ENCODE results near the gene MYLK2. TPM values are rescaled to one million over a fixed set of nuclear protein-coding genes. Genes with fewer than 3 reads are reported as not detected.
A peak's percentile ranks its signal among the peaks of the same experiment; 100 is the strongest.

Gene MYLK2
- total and polyA plus RNA-seq, 7 experiments from 2014 or later = 0.58 TPM; not detected in 6

GRCh38 chr20:31821427-31821826, 2.3 kb downstream of the MYLK2 start:
- no peak overlapping the region for H3K27ac Mint-ChIP-seq
- DNase-seq = no peak
- peaks cover 0 to 9% (median 0%) of the 10 kb centered on the region in 7 donors for H3K4me1 Mint-ChIP-seq
- no peaks in the 10 kb centered on the region for H3K36me3 Mint-ChIP-seq
- no peak overlapping the region for H3K27ac ChIP-seq (ENCODE audit: low read depth, low read length)
- ChIA-PET CTCF (no interaction called here), POLR2A (no interaction called here)
- peak overlapping the region in 1 of 10 donors; percentile 53 for H3K4me3 Mint-ChIP-seq
- H3K9me3 Mint-ChIP-seq = no peaks in the 10 kb centered on the region
- no peak for ATAC-seq
- peaks cover 0 to 4% (median 0%) of the 10 kb centered on the region in 5 donors for H3K27me3 Mint-ChIP-seq
- H3K9me3 ChIP-seq (ENCODE audit: control insufficient read depth in 2 of 3, low read length in 3 of 3) = no peaks in the 10 kb centered on the region
- no peaks in the 10 kb centered on the region for H3K27me3 ChIP-seq (ENCODE audit: control insufficient read depth in 2 of 2, insufficient read depth in 2 of 2, low read length in 2 of 2)
- peaks cover 0 to 4% of the 10 kb centered on the region in 2 donors for H3K4me1 ChIP-seq (ENCODE audit: control insufficient read depth in 2 of 2, insufficient read depth in 2 of 2, low read length in 2 of 2)
- intact Hi-C loops (cut with micrococcal nuclease) = no loop called here
- no peaks in the 10 kb centered on the region for H3K36me3 ChIP-seq (ENCODE audit: control insufficient read depth in 2 of 3, insufficient read depth in 3 of 3, low read length in 3 of 3)
- H3K4me3 ChIP-seq (ENCODE audit: low read length) = no peak overlapping the region

GRCh38 chr20:31822421-31823330, 3.5 kb downstream of the MYLK2 start:
- peak overlapping the region in 5 of 10 donors; percentile 27 to 47 (median 30) for H3K4me3 Mint-ChIP-seq
- H3K9me3 Mint-ChIP-seq = no peaks in the 10 kb centered on the region
- H3K36me3 ChIP-seq (ENCODE audit: control insufficient read depth in 2 of 3, insufficient read depth in 3 of 3, low read length in 3 of 3) = no peaks in the 10 kb centered on the region
- no peaks in the 10 kb centered on the region for H3K27me3 ChIP-seq (ENCODE audit: control insufficient read depth in 2 of 2, insufficient read depth in 2 of 2, low read length in 2 of 2)
- intact Hi-C loops (cut with micrococcal nuclease) = loop anchor here (1.0 kb wide), 5 partner anchors 24 to 831 kb away; partner anchors contain the start of gene PDRG1 (in 2 of the 2)
- H3K27me3 Mint-ChIP-seq = peaks cover 0 to 4% (median 0%) of the 10 kb centered on the region in 5 donors
- H3K4me1 ChIP-seq (ENCODE audit: control insufficient read depth in 2 of 2, insufficient read depth in 2 of 2, low read length in 2 of 2) = peaks cover 0 to 4% of the 10 kb centered on the region in 2 donors
- no peak overlapping the region for H3K4me3 ChIP-seq (ENCODE audit: low read length)
- H3K27ac ChIP-seq (ENCODE audit: low read depth, low read length) = no peak overlapping the region
- ChIA-PET POLR2A (no interaction called here), CTCF (interaction anchor here (0.6 to 3.4 kb wide), 8 partner anchors 25 to 956 kb away, joined by 3 to 35 read pairs (median 4); partner anchors contain the start of gene PDRG1)
- H3K4me1 Mint-ChIP-seq = peaks cover 0 to 9% (median 0%) of the 10 kb centered on the region in 7 donors
- DNase-seq (peak; percentile 40 to 80 (median 73)), ATAC-seq (peak; percentile 91)
- H3K27ac Mint-ChIP-seq = peak overlapping the region in 2 of 9 donors; percentile 47 to 59
- H3K9me3 ChIP-seq (ENCODE audit: control insufficient read depth in 2 of 3, low read length in 3 of 3) = no peaks in the 10 kb centered on the region
- no peaks in the 10 kb centered on the region for H3K36me3 Mint-ChIP-seq

- ATAC-seq = no peak
- no peak overlapping the region for H3K27ac ChIP-seq (ENCODE audit: low read depth, low read length)
- intact Hi-C loops (cut with micrococcal nuclease) = loop anchor here (1.0 kb wide), 3 partner anchors 129 to 830 kb away; partner anchors contain the start of gene PDRG1 (in 2 of the 2)
- peaks cover 0 to 4% of the 10 kb centered on the region in 2 donors for H3K4me1 ChIP-seq (ENCODE audit: control insufficient read depth in 2 of 2, insufficient read depth in 2 of 2, low read length in 2 of 2)
- no peak overlapping the region for H3K4me3 ChIP-seq (ENCODE audit: low read length)
- H3K27me3 Mint-ChIP-seq = peaks cover 0 to 4% (median 0%) of the 10 kb centered on the region in 5 donors
- no peaks in the 10 kb centered on the region for H3K9me3 ChIP-seq (ENCODE audit: control insufficient read depth in 2 of 3, low read length in 3 of 3)
- peak overlapping the region in 1 of 9 donors; percentile 76 for H3K27ac Mint-ChIP-seq
- ChIA-PET POLR2A (no interaction called here), CTCF (interaction anchor here (0.6 to 3.4 kb wide), 8 partner anchors 24 to 955 kb away, joined by 3 to 35 read pairs (median 4); partner anchors contain the start of gene PDRG1)
- peak overlapping the region in 1 of 10 donors; percentile 28 for H3K4me3 Mint-ChIP-seq
- no peak for DNase-seq
- H3K9me3 Mint-ChIP-seq = no peaks in the 10 kb centered on the region
- no peaks in the 10 kb centered on the region for H3K27me3 ChIP-seq (ENCODE audit: control insufficient read depth in 2 of 2, insufficient read depth in 2 of 2, low read length in 2 of 2)
- peaks cover 0 to 9% (median 0%) of the 10 kb centered on the region in 7 donors for H3K4me1 Mint-ChIP-seq
- H3K36me3 Mint-ChIP-seq = no peaks in the 10 kb centered on the region
- no peaks in the 10 kb centered on the region for H3K36me3 ChIP-seq (ENCODE audit: control insufficient read depth in 2 of 3, insufficient read depth in 3 of 3, low read length in 3 of 3)
Observed at GRCh38 chr20:31823360-31824124, 4.4 kb downstream of the MYLK2 start.

- H3K27ac Mint-ChIP-seq = peak overlapping the region in 1 of 9 donors; percentile 76
- POLR2A ChIA-PET = no interaction called here
Observed at GRCh38 chr20:31824125-31824485, 4.9 kb downstream of the MYLK2 start.

GRCh38 chr20:31824554-31825313, 5.6 kb downstream of the MYLK2 start:
- Histone ChIP-seq H3K9me3 (ENCODE audit: control insufficient read depth in 2 of 3, low read length in 3 of 3) (no peaks in the 10 kb centered on the region), H3K27ac (ENCODE audit: low read depth, low read length) (no peak overlapping the region), H3K4me1 (ENCODE audit: control insufficient read depth in 2 of 2, insufficient read depth in 2 of 2, low read length in 2 of 2) (peaks cover 0 to 4% of the 10 kb centered on the region in 2 donors), H3K4me3 (ENCODE audit: low read length) (no peak overlapping the region), H3K27me3 (ENCODE audit: control insufficient read depth in 2 of 2, insufficient read depth in 2 of 2, low read length in 2 of 2) (no peaks in the 10 kb centered on the region), H3K36me3 (ENCODE audit: control insufficient read depth in 2 of 3, insufficient read depth in 3 of 3, low read length in 3 of 3) (no peaks in the 10 kb centered on the region)
- CTCF ChIA-PET = interaction anchor here (1.2 to 3.4 kb wide), 2 partner anchors 127 to 206 kb away, joined by 3 to 35 read pairs; partner anchors contain the start of gene PDRG1
- intact Hi-C loops (cut with micrococcal nuclease) = no loop called here
- DNase-seq (no peak), ATAC-seq (no peak)
- POLR2A ChIA-PET = no interaction called here
- Mint-ChIP-seq H3K9me3 (no peaks in the 10 kb centered on the region), H3K4me1 (peaks cover 0 to 9% (median 0%) of the 10 kb centered on the region in 7 donors), H3K27ac (no peak overlapping the region), H3K36me3 (no peaks in the 10 kb centered on the region), H3K27me3 (peaks cover 0 to 4% (median 0%) of the 10 kb centered on the region in 5 donors), H3K4me3 (no peak overlapping the region)

More at GRCh38 chr20:31824125-31824485, 4.9 kb downstream of the MYLK2 start:
- DNase-seq (no peak), ATAC-seq (no peak)
- Mint-ChIP-seq H3K27me3 (peaks cover 0 to 4% (median 0%) of the 10 kb centered on the region in 5 donors), H3K9me3 (no peaks in the 10 kb centered on the region), H3K4me1 (peaks cover 0 to 9% (median 0%) of the 10 kb centered on the region in 7 donors), H3K36me3 (no peaks in the 10 kb centered on the region), H3K4me3 (no peak overlapping the region)
- H3K36me3 ChIP-seq (ENCODE audit: control insufficient read depth in 2 of 3, insufficient read depth in 3 of 3, low read length in 3 of 3) = no peaks in the 10 kb centered on the region
- peaks cover 0 to 4% of the 10 kb centered on the region in 2 donors for H3K4me1 ChIP-seq (ENCODE audit: control insufficient read depth in 2 of 2, insufficient read depth in 2 of 2, low read length in 2 of 2)
- CTCF ChIA-PET = interaction anchor here (1.2 to 3.4 kb wide), 3 partner anchors 127 to 267 kb away, joined by 3 to 35 read pairs (median 4); partner anchors contain the start of gene PDRG1
- H3K27me3 ChIP-seq (ENCODE audit: control insufficient read depth in 2 of 2, insufficient read depth in 2 of 2, low read length in 2 of 2) = no peaks in the 10 kb centered on the region
- intact Hi-C loops (cut with micrococcal nuclease) = no loop called here
- no peaks in the 10 kb centered on the region for H3K9me3 ChIP-seq (ENCODE audit: control insufficient read depth in 2 of 3, low read length in 3 of 3)
- no peak overlapping the region for H3K4me3 ChIP-seq (ENCODE audit: low read length)
- no peak overlapping the region for H3K27ac ChIP-seq (ENCODE audit: low read depth, low read length)

- peaks cover 0 to 9% (median 0%) of the 10 kb centered on the region in 7 donors for H3K4me1 Mint-ChIP-seq
- intact Hi-C loops (cut with micrococcal nuclease) = no loop called here
- no peaks in the 10 kb centered on the region for H3K36me3 Mint-ChIP-seq
- H3K27ac Mint-ChIP-seq = no peak overlapping the region
- Histone ChIP-seq H3K36me3 (ENCODE audit: control insufficient read depth in 2 of 3, insufficient read depth in 3 of 3, low read length in 3 of 3) (no peaks in the 10 kb centered on the region), H3K27ac (ENCODE audit: low read depth, low read length) (no peak overlapping the region), H3K27me3 (ENCODE audit: control insufficient read depth in 2 of 2, insufficient read depth in 2 of 2, low read length in 2 of 2) (no peaks in the 10 kb centered on the region), H3K4me3 (ENCODE audit: low read length) (no peak overlapping the region), H3K4me1 (ENCODE audit: control insufficient read depth in 2 of 2, insufficient read depth in 2 of 2, low read length in 2 of 2) (peaks cover 0 to 4% of the 10 kb centered on the region in 2 donors), H3K9me3 (ENCODE audit: control insufficient read depth in 2 of 3, low read length in 3 of 3) (no peaks in the 10 kb centered on the region)
- H3K27me3 Mint-ChIP-seq = peaks cover 0 to 4% (median 0%) of the 10 kb centered on the region in 5 donors
- CTCF ChIA-PET = no interaction called here
- POLR2A ChIA-PET = no interaction called here
- H3K4me3 Mint-ChIP-seq = no peak overlapping the region
- ATAC-seq = no peak
- no peak for DNase-seq
- H3K9me3 Mint-ChIP-seq = no peaks in the 10 kb centered on the region
Observed at GRCh38 chr20:31826074-31826473, 6.9 kb downstream of the MYLK2 start.

Measured in naive thymus-derived CD4-positive, alpha-beta T cell (primary cell).